HG03575 (cell line): ENCODE data around the gene RGS6.

Source experiments
- ATAC-seq: cut with Tn5 transposase; IDR thresholded peaks from one replicate; pipeline ENCODE4 v1.9.1; 2021; ENCODE audit not compliant: unreplicated experiment, insufficient number of reproducible peaks, low FRiP score; ENCODE audit errors: extremely low read depth

RGS6 gene

DNA sequence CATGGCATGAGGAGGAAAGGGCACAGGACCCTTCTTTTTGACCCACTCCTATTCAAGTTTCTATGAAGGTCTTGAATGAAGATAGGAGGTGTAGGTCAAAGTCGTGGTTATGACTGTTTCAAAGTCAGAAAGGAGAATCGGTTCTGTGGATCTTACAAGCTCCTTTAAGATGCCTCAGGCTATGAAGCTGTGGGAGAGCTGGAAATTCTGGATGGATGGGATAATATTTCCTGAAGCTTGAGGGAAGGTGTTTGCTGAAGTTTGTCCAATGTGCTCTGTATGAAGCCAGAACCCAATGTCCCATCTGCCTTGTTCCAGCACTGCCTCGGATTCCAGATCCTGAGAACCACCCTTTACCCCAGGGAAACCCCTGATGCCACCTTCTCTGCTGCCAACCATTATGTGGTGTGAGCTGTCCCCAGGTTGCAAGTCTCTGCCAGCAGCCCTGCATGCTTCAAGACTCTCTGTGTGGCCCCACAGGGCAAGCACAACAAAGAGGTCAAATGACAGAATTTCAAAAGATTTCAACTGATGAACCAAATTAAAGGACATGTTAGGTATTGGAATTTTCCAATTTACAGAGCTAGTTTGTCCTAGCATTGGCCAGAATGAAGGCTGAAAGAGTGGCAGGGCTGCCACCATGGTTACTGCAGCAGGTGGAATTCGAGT lies 472.0 kb downstream of the RGS6 start:
- no peak for ATAC-seq

DNA sequence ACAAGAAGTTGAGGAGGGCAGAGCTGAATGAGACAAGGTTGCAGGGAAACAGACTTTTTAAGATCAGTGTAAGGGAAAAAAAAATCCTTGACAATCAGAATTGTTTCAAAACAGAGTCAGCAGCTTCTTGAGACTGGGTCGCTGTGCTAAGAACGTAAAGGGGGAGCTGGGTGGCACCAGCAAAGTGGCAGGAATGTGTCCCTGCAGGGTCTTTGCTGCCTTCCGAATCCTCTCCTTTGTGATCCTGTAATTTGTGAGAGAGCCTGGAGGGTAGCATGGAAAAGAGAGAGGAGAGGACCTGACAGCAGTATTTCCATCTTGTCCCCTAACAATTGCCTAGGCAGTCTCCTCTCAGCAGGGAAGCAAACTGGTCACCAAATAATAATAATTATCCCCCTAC lies 472.8 kb downstream of the RGS6 start:
- ATAC-seq, result no peak

DNA sequence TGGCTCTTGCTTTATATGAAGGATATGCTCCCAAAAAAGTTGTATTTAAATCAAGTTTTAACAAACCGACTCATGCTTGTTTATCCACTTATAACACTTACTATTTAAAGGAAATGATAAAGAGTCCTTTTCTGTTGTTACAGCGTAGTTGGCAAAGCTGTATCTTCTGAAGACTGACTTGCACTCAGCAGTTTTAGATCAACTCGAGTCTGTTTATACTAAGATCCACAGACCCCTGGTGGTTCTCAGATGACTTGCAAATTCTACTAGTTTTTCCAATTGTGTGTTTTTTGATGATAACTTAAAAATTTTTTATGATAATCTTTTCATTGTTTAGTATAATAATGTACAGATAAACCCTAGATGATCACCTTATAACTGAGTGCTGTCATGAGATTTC lies 475.8 kb downstream of the RGS6 start:
- no peak for ATAC-seq

DNA sequence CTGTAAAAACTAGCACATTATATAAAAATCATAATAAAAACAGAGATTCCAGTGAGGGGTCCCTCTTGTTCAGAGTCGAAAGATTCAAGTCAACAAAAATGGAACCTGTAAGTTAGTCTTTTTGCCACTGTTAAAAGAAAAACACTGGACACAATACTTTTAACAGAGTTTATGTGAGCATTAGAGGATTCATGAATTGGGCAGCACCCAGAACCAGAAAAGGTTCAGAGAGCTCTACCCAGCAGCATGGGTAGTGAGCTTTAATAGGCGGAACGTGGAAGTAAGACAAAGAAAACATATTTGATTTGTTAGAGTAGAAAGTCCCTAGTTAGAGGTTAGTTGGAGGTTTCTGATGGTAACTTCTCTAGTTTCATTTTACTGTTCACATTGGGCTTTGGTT lies 476.8 kb downstream of the RGS6 start:
- no peak for ATAC-seq

DNA sequence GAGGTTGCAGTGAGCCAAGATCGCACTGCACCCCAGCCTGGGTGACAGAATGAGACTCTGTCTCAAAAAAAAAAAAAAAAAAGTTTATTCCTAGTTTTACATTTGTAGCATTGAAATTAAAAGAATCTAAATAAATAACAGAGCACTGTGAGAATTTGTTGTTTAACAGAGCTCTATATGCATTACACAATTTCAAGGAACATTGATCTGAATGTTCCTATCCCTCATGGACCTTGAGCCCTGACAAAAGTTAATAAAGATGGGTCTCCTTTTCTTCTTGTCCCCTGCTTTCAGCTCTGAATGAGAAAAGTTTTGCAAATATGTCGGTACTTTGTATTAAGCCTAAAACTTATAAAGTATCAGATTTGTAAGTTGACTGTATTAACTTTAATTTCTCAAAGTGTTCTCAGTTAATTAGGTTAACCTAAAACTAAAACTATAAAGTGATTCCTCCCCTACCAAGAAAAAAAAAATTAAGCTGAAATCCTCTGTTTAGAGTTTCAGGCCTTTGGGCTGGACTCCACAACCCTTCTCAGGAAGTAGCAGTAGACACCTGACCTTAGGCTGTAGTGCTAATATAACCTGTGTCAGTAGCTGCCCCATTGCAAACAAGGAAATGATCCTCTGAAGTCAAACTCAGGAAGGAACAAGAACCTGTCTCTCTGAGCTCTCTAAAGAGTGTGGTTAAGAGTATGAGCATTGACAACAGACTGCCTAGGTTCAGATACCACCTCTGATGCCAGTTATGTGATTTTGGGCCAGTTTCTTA lies 484.0 kb downstream of the RGS6 start:
- ATAC-seq, result no peak

DNA sequence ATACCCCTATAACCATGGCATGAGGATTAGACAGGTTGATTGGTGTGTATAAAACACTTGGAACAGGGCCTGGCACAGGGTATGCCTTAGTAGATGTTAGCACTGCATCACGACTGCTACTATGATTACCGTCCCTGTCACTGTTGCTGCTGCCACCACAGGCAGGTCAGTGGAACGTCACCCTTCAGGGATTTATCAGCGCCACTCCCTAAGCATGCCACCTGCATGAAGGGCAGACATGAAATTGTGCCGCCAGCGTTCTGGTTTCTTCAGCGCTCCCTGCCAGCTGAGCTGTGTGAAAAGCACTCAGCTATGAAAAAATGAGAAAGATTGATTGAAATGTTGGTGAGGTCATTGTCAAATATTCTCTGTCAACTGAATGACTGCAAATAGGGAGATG lies 484.7 kb downstream of the RGS6 start:
- ATAC-seq, result no peak

DNA sequence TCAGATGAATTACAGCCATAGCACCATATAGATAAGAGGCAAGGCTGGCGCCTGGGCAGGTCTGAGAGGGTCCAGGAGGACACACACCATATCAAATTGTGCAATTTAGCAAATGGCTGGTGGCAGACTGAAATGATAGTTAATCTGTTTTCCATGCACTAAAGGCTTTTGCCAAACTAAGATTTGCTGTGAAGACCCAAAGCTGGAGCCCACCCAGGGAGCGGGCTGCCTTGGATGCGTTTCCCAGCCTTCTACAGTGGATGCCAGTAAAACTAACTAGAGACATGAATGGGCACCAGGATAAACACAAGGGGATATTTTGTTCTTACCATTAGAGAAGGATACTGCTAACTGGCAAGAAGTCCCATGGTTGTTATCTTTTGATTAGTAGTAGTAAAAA lies 486.6 kb downstream of the RGS6 start:
- ATAC-seq, result no peak

DNA sequence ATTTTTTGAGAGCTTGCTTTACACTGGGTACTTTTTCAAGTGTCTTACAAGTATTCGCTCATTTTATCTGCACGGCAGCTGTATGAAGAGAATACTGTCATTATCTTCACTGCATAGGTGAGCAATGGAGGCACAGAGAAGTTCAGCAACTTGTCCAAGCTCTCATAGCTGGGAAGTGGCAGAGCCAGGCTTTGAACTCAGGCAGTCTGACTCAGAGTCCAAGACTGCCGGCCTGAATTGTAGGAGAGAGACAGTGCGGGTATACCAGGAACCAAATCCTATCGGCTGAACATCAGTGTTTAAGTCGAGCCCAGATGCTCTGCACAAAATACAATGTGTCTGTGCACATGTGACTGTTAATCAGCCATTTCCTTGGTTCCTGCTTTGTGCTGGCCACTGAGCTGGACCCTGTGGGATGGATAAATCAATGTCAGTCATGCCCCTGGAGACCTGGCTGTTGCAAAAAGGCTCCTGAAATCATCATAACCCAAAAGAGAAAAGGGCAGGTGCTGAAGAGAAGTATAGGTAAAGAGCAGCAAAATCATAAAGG lies 487.1 kb downstream of the RGS6 start:
- no peak for ATAC-seq

DNA sequence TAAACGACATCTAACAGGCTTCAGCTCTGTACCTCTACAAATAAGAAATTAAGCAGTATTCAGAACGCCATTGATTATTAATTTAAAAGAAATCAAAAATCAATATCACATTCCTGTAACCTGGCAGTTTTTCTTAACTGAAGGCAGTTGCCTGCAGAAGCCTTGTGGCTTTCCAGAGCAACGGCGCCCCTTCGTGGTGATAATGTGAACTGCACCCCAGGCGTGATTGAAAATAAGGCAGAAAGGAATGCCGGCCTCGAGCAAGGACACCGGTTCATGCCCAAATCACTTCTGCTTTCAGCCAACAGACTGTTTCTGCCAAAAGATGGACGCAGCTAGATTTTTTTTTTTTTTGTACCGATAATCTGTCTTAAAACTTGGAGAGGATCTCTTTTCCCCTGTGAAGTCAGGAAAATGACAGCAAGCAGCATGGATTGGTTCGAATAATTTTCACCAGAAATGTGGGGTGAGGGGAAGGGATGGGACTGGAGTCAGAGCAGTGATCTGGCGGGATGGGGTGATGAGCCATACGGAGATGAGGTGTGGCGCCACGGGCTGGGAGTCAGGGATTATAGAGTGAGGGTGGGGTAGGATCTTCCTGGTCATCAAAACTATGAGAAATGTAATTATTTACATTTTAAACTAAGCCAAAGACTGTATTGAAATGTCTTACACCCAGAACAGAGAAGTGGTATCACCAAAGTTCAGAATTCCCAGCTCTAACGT lies 488.7 kb downstream of the RGS6 start:
- no peak for ATAC-seq

DNA sequence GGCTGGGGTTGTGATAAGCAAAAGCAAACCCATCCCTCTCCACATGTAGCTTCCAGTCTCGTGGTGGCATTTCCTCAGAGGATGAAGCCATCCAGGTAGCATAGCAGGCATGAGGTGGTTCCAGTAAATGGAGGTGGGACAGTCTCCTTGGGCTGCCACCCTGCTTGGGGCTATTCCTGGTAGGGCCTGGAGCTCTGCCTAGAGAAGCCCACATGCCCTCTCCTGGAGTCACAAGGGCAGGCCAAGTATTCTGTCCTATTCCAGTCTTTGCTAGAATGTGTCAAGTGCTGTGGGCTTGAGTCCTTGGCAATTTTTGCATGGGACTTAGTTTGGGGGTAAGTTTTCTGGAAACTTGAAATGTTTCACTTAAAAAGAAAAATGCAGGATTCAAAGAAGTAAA lies 491.7 kb downstream of the RGS6 start:
- ATAC-seq, result no peak

DNA sequence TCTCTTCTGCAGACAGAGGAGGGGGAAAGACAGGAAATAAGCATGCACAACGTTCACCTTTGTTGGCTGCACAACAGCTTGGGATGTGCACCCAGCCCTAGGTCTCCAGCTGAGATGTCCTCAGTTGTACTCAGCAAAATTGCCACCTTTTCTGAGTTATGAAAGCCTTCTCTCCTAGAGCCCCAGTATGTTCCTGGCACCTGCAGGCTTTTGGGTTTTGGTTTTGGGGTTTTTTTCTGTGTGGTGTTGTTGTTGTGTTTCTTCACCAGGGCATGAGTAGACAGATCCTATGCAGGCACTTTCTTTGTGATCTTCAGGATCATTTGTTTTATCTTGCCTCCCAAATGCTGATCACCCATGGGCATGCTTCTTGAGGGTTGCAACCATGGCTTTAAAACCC lies 498.2 kb downstream of the RGS6 start:
- no peak for ATAC-seq

DNA sequence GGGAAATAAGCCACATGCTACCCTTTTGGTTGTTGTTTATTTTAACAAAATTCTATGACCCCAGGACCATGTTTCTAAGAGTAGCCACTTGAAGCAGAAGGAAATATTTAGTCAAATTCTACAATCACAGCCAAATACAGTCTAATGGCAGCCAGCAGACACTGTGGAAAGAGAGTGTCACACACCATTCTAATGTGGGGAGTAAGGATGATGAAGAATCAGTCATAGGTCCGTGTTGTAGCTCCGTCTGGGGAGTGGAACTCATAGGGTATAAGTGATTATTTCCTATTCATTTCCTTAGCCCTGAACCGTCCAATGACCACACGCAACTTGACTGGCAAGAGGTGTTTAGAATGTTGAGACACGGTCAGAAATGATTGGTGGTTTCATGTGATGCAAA lies 500.5 kb downstream of the RGS6 start:
- no peak for ATAC-seq

DNA sequence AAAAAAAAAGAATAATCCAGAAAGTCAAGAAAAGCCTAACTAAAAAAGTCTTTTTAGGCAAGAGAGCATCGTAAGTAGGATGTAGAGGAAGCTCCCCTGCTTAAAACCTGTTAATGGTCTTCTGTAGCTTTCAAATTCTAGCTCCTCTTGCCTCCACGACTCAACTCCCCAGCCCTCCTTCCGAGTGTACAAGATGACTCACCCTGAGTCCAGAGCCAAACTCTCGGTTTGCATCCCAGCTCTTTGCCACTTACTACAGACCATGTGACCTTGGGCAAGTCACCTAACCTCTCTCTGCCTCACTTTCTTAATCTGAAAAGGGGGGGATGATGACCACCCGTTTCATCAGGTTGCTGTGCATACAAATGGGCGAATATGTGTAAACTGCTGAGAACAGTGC lies 501.3 kb downstream of the RGS6 start:
- ATAC-seq, result no peak

DNA sequence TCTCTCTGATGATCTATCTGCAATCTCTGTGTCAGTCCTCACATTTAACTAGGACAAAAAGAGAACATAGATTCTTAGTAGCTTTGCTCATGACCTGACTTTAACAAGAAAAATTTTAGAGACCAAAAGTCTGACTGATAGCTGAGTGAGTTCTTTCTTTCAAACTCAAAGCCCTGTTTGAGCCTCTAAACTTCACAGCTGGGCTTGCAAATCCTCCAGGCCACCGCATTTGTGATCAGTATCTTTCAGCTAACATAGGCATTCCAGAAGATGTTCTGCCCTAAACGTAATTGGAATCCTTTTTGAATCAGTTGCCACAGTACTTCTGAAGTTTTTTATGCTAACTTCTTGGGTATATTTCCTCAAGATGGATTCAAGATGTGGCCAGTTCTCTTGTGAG lies 502.6 kb downstream of the RGS6 start:
- no peak for ATAC-seq

DNA sequence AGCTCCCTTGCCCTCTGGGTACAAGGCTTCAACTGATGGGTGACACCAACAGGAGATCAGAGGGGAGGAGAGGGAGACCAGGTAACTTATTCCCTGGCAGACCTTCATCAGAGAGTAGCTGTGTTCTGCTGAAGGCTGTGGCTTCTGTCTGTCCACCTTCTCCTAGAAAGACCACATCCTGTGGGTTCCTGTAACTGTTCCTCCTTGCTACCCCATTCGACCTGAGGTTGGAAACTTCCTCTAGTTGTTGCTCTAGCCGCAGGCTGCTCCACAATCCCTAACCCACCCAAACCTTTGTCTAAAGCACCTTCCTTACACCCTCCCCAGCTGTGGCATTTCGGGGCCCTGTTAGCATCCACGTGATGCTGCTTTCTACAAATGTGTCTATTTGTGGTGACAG lies 507.5 kb downstream of the RGS6 start:
- ATAC-seq, result no peak

DNA sequence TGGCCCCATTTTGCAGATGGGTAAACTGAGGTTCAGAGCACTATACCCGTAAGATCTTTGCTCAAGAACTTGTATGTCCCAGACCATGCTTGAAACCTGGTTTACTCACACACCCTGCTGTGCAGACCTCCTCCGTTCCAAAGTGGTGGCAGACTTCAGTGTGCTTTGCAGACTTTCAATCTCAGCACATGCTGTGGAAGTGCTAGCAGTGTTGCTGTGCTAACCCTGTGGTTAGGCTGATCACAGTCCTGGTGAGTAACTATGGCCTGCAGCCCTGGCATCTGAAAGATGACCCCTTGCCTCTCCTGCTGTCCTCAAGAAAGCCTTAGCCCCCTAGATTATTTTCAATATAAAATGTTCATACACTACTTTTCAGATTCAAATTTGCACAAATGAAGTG lies 511.0 kb downstream of the RGS6 start:
- ATAC-seq, result no peak

DNA sequence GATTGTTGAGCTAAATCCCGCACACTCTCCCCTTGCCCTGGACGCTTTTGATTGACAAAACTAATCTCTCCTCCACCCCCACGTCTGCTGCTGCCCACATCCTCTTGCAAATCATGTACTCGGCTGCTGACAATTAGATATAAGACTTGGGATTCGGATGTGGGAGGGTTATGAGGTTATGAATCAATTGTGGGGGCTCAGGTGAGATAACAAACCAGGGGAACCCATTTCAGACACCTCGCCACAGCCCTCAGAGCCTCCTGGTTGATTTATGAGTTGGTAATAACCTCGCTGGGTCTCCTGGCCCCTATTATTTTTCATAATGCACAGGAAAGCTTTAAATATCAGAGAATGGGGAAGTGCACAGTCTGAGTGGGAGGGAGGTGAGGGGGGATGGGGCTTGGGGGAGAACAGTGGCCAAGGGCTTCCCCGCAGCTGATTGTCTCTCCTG lies 511.8 kb downstream of the RGS6 start:
- no peak for ATAC-seq

DNA sequence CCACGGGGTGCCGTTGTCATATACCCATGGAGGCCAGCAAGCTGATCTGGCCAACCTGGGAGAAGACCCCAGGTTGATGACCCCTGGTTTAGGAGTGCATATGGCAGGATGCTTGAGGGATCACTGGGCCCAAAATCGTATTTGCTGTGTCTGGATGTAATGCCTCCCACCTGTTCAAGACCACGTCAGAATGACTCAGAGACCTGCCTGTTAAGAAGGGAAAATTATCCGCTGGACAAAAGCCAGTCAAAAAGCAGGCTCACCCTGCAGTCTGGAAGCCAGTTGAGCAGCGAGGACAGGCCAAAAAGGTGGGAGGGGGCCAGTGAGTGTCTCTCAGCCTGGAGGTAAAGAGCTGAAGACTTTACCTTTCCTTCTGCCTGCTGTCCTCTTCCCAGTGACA lies 512.5 kb downstream of the RGS6 start:
- no peak for ATAC-seq

DNA sequence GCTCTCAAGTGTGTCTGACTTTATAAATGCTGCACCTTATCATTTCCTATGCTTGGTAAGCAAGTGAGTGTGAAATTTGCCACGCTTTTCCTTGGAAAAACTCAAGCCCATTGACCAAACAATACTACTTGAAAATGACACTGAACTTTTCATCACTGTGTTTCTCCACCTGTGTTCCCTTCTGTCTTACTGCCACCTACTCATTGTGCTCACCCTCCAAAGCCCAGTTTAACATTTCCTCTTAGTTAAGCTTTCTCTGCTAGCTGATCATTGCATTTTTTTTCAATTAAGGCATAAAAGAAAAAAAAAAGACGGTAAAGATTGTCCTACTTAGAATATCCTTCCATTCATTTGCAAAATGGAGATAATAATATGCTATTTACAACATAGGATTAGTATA lies 516.0 kb downstream of the RGS6 start:
- ATAC-seq, result no peak

DNA sequence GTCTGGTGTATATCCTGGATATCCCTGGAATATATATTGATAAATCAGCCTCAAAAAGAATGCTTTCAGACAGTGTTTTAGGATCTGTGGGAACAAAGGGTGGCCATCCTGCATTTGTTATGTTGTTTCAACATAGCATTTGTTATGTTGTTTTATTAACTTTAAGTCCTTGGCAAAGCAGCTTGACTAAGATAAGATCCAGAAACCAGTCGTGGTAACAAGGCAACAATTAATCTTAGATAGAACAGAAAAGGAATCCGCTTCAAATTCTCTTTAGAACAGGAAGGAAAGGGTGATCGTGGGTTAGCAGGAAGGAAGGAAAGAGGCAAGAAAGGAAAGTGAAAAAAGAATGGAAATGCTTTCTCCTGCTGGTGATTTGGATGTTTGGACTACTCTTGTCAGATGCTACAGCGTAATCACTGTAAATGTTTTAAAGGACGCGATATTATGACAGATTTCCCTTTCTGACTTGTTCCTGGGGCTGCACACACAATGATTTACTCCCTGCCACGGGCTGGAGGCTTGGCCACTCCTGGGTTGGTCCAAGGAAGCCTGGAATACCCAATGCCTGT lies 518.3 kb downstream of the RGS6 start:
- no peak for ATAC-seq
